Measurements from ENCODE around the gene DEF6. TPM values are rescaled to one million over a fixed set of nuclear protein-coding genes. Genes with fewer than 3 reads are reported as not detected.

Gene DEF6
- total and polyA plus RNA-seq, 2 experiments from 2014 or later = 5.1 to 7.2 TPM

GRCh38 chr6:35273822-35274559 is 23.6 kb upstream of the DEF6 start:
- no peaks in the 10 kb centered on the region for H3K9me2 ChIP-seq (ENCODE audit: insufficient read depth)
- no peak overlapping the region for H3K27ac Mint-ChIP-seq
- H4K20me1 ChIP-seq (replicated peaks; ENCODE audit: insufficient read depth) = peaks cover 16% of the 10 kb centered on the region
- no peaks in the 10 kb centered on the region for H3K36me3 ChIP-seq (ENCODE audit: insufficient read depth)
- H3F3A ChIP-seq (replicated peaks; ENCODE audit: low read depth) = no peaks in the 10 kb centered on the region
- no peaks in the 10 kb centered on the region for H3K4me1 Mint-ChIP-seq
- H3K9me3 Mint-ChIP-seq = no peaks in the 10 kb centered on the region
- no peaks in the 10 kb centered on the region for H3K27me3 ChIP-seq (ENCODE audit: insufficient read depth)
- H3K36me3 Mint-ChIP-seq (ENCODE audit: low read depth) = no peaks in the 10 kb centered on the region
- DNase-seq (ENCODE audit: low spot score) (no peak), ATAC-seq (no peak)
- H3K4me3 ChIP-seq = no peak overlapping the region
- H2AFZ ChIP-seq = no peak overlapping the region
- H3K4me3 Mint-ChIP-seq = no peak overlapping the region
- no peaks in the 10 kb centered on the region for H3K79me2 ChIP-seq (replicated peaks; ENCODE audit: insufficient read depth)
- no peak for TF ChIP-seq EZH2phosphoT487 (IDR thresholded peaks at IDR 0.05; ENCODE audit: unreplicated experiment)
- no peak for TF ChIP-seq ZNF114 (CRISPR knock-in tag; IDR thresholded peaks at IDR 0.05)
- no peak for TF ChIP-seq EZH2 (IDR thresholded peaks at IDR 0.05; ENCODE audit: low read depth, unreplicated experiment)
- TF ChIP-seq, protein P1, sequence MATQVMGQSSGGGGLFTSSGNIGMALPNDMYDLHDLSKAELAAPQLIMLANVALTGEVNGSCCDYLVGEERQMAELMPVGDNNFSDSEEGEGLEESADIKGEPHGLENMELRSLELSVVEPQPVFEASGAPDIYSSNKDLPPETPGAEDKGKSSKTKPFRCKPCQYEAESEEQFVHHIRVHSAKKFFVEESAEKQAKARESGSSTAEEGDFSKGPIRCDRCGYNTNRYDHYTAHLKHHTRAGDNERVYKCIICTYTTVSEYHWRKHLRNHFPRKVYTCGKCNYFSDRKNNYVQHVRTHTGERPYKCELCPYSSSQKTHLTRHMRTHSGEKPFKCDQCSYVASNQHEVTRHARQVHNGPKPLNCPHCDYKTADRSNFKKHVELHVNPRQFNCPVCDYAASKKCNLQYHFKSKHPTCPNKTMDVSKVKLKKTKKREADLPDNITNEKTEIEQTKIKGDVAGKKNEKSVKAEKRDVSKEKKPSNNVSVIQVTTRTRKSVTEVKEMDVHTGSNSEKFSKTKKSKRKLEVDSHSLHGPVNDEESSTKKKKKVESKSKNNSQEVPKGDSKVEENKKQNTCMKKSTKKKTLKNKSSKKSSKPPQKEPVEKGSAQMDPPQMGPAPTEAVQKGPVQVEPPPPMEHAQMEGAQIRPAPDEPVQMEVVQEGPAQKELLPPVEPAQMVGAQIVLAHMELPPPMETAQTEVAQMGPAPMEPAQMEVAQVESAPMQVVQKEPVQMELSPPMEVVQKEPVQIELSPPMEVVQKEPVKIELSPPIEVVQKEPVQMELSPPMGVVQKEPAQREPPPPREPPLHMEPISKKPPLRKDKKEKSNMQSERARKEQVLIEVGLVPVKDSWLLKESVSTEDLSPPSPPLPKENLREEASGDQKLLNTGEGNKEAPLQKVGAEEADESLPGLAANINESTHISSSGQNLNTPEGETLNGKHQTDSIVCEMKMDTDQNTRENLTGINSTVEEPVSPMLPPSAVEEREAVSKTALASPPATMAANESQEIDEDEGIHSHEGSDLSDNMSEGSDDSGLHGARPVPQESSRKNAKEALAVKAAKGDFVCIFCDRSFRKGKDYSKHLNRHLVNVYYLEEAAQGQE (IDR thresholded peaks at IDR 0.05; ENCODE audit: unreplicated experiment) = no peak
- no peak for TF ChIP-seq CREB1 (CRISPR knock-in tag; IDR thresholded peaks at IDR 0.05; ENCODE audit: low read depth)
- TF ChIP-seq POLR2AphosphoS5 (IDR thresholded peaks at IDR 0.05; ENCODE audit: low read depth) = no peak
- no peak for TF ChIP-seq ZNF331 (CRISPR knock-in tag; IDR thresholded peaks at IDR 0.05; ENCODE audit: low read depth)
- no peak overlapping the region for H3K4me2 ChIP-seq
- H3K27me3 Mint-ChIP-seq (ENCODE audit: insufficient read depth, low read depth, poor library complexity) = peaks cover 9% of the 10 kb centered on the region
- H3K4me1 ChIP-seq (ENCODE audit: insufficient read depth) = no peaks in the 10 kb centered on the region
- no peak overlapping the region for H3K27ac ChIP-seq (ENCODE audit: low read depth)

DNA sequence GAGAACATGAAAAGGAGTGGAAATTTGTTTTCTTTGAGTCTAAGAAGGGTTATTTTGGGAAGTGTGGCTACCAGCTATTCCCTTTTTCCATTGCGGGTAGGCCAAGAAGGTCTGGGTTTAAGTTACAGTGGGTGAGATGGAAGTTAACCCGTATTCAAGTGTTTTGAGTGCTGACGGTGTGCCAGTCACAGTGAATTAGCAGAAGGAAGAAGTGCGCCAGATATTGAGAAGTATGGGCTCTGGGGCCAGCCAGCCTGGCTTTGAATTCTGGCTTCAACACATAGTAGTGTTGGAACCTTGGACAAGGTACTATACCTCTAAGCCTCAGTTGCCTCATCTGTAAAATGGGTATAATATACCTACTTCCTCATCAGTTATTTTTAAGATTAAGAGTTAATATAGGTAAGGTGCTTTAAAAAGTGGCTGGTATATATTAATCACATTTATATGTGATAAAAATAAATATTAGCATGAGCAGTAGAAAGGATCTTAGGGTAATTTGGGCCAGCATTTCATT is 21.8 kb upstream of the DEF6 start:
- Mint-ChIP-seq H3K36me3 (ENCODE audit: low read depth) (no peaks in the 10 kb centered on the region), H3K27ac (no peak overlapping the region), H3K9me3 (no peaks in the 10 kb centered on the region), H3K4me3 (no peak overlapping the region), H3K27me3 (ENCODE audit: insufficient read depth, low read depth, poor library complexity) (peaks cover 4% of the 10 kb centered on the region), H3K4me1 (no peaks in the 10 kb centered on the region)
- ATAC-seq (no peak), DNase-seq (ENCODE audit: low spot score) (no peak)
- no peaks in the 10 kb centered on the region for H3K9me2 ChIP-seq (ENCODE audit: insufficient read depth)
- H3F3A ChIP-seq (replicated peaks; ENCODE audit: low read depth) = no peaks in the 10 kb centered on the region
- H3K79me2 ChIP-seq (replicated peaks; ENCODE audit: insufficient read depth) = no peaks in the 10 kb centered on the region
- H3K27ac ChIP-seq (ENCODE audit: low read depth) = no peak overlapping the region
- H4K20me1 ChIP-seq (replicated peaks; ENCODE audit: insufficient read depth) = peaks cover 6% of the 10 kb centered on the region
- no peaks in the 10 kb centered on the region for H3K4me1 ChIP-seq (ENCODE audit: insufficient read depth)
- no peak overlapping the region for H3K4me2 ChIP-seq
- no peak for TF ChIP-seq ZNF331 (CRISPR knock-in tag; IDR thresholded peaks at IDR 0.05; ENCODE audit: low read depth)
- no peaks in the 10 kb centered on the region for H3K27me3 ChIP-seq (ENCODE audit: insufficient read depth)
- no peaks in the 10 kb centered on the region for H3K36me3 ChIP-seq (ENCODE audit: insufficient read depth)
- H2AFZ ChIP-seq = no peak overlapping the region
- no peak overlapping the region for H3K4me3 ChIP-seq

Measured in GM23338 (cell line).